ENCODE data around the gene DNAJC21. TPM values are rescaled to one million over a fixed set of nuclear protein-coding genes. Genes with fewer than 3 reads are reported as not detected.

DNAJC21 gene
- total RNA-seq, 1 experiment from 2014 or later, result 54.5 TPM

DNA sequence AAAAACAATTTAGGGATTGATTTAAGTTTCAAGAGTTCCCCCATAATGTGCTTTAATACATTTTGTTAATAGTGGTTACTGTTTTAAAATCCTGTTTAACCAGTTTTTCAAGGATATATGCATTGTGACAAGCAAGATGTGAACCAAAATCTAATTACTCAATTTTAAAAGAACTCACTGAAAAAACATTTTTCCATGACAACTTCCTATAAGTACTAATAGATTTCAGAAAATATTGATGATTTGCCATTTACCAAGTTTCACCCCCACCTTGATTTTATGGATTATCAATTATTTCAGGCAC, 4.9 kb upstream of the DNAJC21 start:
- H3K27ac ChIP-seq (ENCODE audit: low read length), result peak overlapping the region; percentile 76; the same call in 1 of the 2 replicates
- peaks cover 34% of the 10 kb centered on the region for H3K4me1 ChIP-seq (ENCODE audit: control insufficient read depth, insufficient read depth, low read length)
- in situ Hi-C loops (cut with HindIII; ENCODE audit: low pct_unique_long_range_greater_than_20kb, low sequenced_read_pairs), result no loop called here
- H3K27me3 ChIP-seq (ENCODE audit: control insufficient read depth, insufficient read depth, low read length), result no peaks in the 10 kb centered on the region
- TF ChIP-seq TCF7L2 (IDR thresholded peaks at IDR 0.05; ENCODE audit: low read depth, low read length) (no peak), POLR2AphosphoS5 (IDR thresholded peaks at IDR 0.05; ENCODE audit: low read depth, low read length) (no peak)
- TF ChIP-seq, protein P1, sequence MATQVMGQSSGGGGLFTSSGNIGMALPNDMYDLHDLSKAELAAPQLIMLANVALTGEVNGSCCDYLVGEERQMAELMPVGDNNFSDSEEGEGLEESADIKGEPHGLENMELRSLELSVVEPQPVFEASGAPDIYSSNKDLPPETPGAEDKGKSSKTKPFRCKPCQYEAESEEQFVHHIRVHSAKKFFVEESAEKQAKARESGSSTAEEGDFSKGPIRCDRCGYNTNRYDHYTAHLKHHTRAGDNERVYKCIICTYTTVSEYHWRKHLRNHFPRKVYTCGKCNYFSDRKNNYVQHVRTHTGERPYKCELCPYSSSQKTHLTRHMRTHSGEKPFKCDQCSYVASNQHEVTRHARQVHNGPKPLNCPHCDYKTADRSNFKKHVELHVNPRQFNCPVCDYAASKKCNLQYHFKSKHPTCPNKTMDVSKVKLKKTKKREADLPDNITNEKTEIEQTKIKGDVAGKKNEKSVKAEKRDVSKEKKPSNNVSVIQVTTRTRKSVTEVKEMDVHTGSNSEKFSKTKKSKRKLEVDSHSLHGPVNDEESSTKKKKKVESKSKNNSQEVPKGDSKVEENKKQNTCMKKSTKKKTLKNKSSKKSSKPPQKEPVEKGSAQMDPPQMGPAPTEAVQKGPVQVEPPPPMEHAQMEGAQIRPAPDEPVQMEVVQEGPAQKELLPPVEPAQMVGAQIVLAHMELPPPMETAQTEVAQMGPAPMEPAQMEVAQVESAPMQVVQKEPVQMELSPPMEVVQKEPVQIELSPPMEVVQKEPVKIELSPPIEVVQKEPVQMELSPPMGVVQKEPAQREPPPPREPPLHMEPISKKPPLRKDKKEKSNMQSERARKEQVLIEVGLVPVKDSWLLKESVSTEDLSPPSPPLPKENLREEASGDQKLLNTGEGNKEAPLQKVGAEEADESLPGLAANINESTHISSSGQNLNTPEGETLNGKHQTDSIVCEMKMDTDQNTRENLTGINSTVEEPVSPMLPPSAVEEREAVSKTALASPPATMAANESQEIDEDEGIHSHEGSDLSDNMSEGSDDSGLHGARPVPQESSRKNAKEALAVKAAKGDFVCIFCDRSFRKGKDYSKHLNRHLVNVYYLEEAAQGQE (IDR thresholded peaks at IDR 0.05; ENCODE audit: insufficient read depth in 1 of 2, low read depth in 2 of 2, low read length in 1 of 2), result no peak
- TF ChIP-seq, protein P2, sequence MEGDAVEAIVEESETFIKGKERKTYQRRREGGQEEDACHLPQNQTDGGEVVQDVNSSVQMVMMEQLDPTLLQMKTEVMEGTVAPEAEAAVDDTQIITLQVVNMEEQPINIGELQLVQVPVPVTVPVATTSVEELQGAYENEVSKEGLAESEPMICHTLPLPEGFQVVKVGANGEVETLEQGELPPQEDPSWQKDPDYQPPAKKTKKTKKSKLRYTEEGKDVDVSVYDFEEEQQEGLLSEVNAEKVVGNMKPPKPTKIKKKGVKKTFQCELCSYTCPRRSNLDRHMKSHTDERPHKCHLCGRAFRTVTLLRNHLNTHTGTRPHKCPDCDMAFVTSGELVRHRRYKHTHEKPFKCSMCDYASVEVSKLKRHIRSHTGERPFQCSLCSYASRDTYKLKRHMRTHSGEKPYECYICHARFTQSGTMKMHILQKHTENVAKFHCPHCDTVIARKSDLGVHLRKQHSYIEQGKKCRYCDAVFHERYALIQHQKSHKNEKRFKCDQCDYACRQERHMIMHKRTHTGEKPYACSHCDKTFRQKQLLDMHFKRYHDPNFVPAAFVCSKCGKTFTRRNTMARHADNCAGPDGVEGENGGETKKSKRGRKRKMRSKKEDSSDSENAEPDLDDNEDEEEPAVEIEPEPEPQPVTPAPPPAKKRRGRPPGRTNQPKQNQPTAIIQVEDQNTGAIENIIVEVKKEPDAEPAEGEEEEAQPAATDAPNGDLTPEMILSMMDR (IDR thresholded peaks at IDR 0.05), result no peak
- intact Hi-C loops (cut with micrococcal nuclease; ENCODE audit: unreplicated experiment), result no loop called here
- H3K36me3 ChIP-seq (ENCODE audit: control insufficient read depth, insufficient read depth, low read length), result peaks cover 57% of the 10 kb centered on the region
- CTCF ChIA-PET, result no interaction called here
- DNase-seq (ENCODE audit: low read depth, low spot score), result no peak
- POLR2A ChIA-PET, result no interaction called here
- no TSS peak for BruUV-seq (replicated peaks)
- H3K4me3 ChIP-seq (ENCODE audit: low read depth in 2 of 2, low read length in 2 of 2), result no peak overlapping the region
- ATAC-seq, result no peak
- H3K9me3 ChIP-seq (ENCODE audit: control insufficient read depth, insufficient read depth, low read depth, low read length), result no peaks in the 10 kb centered on the region

DNA sequence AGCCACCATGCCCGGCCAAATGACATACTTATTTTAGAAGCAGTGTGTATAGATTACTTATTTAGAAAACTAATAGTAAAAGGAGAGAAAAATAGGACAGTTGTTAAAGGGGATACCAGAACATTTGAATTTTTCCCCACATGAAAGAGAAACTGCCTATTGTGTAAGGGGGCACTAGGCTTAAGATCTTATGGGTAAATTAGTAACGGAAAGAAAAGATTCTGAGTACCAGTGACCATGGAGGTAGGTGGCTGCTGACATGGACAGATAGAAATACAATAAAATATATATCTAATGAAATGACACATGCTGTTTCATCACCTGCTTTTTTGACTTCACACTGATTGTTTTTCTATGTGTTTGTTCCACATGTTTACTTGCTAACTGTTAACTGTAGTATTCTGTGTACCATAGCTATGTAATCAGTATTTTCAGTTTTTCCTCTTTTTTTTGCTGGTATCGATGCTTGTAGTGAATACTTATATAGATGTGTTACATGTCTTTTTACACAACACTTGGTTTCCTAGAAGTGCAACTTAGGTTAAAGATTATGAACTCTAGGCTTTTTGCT, 3.0 kb upstream of the DNAJC21 start:
- ChIA-PET CTCF (no interaction called here), POLR2A (no interaction called here)
- intact Hi-C loops (cut with micrococcal nuclease; ENCODE audit: unreplicated experiment) (no loop called here), in situ Hi-C loops (cut with HindIII; ENCODE audit: low pct_unique_long_range_greater_than_20kb, low sequenced_read_pairs) (no loop called here)
- Histone ChIP-seq H3K27me3 (ENCODE audit: control insufficient read depth, insufficient read depth, low read length) (no peaks in the 10 kb centered on the region), H3K36me3 (ENCODE audit: control insufficient read depth, insufficient read depth, low read length) (peaks cover 46% of the 10 kb centered on the region), H3K27ac (ENCODE audit: low read length) (peak overlapping the region; percentile 1; the same call in 1 of the 2 replicates), H3K4me3 (ENCODE audit: low read depth in 2 of 2, low read length in 2 of 2) (no peak overlapping the region), H3K9me3 (ENCODE audit: control insufficient read depth, insufficient read depth, low read depth, low read length) (no peaks in the 10 kb centered on the region), H3K4me1 (ENCODE audit: control insufficient read depth, insufficient read depth, low read length) (peaks cover 41% of the 10 kb centered on the region)
- no TSS peak for BruUV-seq (replicated peaks)
- ATAC-seq (no peak), DNase-seq (ENCODE audit: low read depth, low spot score) (no peak)
- TF ChIP-seq, protein P2 (IDR thresholded peaks at IDR 0.05), result no peak

DNA sequence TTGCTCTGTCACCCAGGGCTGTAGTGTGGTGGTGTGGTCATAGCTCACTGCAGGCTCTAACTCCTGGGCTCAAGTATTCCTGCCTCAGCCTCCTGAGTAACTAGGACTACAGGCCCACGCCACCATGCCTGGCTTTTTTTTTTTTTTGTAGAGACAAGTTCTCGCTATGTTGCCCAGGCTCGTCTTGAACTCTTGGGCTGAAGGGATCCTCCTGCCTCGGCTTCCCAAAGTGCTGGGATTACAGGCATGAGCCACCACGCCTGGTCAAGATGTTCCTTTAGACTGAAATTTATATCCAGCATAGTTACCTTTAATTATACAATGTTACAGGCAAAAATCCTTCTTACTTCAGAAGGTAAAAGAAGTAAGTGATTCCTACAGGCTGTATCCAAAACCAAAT, 1.6 kb upstream of the DNAJC21 start:
- ATAC-seq (no peak), DNase-seq (ENCODE audit: low read depth, low spot score) (no peak)
- Histone ChIP-seq H3K9me3 (ENCODE audit: control insufficient read depth, insufficient read depth, low read depth, low read length) (no peaks in the 10 kb centered on the region), H3K4me1 (ENCODE audit: control insufficient read depth, insufficient read depth, low read length) (peaks cover 37% of the 10 kb centered on the region), H3K27me3 (ENCODE audit: control insufficient read depth, insufficient read depth, low read length) (no peaks in the 10 kb centered on the region), H3K27ac (ENCODE audit: low read length) (peak overlapping the region; percentile 13; the same call in 1 of the 2 replicates), H3K4me3 (ENCODE audit: low read depth in 2 of 2, low read length in 2 of 2) (no peak overlapping the region), H3K36me3 (ENCODE audit: control insufficient read depth, insufficient read depth, low read length) (peaks cover 35% of the 10 kb centered on the region)
- in situ Hi-C loops (cut with HindIII; ENCODE audit: low pct_unique_long_range_greater_than_20kb, low sequenced_read_pairs), result no loop called here
- ChIA-PET CTCF (no interaction called here), POLR2A (no interaction called here)
- TF ChIP-seq, protein P1 (IDR thresholded peaks at IDR 0.05; ENCODE audit: insufficient read depth in 1 of 2, low read depth in 2 of 2, low read length in 1 of 2), result no peak
- TF ChIP-seq SIN3A (IDR thresholded peaks at IDR 0.05; ENCODE audit: borderline replicate concordance, insufficient read depth, low read depth, low read length), result no peak
- TF ChIP-seq POLR2AphosphoS5 (IDR thresholded peaks at IDR 0.05; ENCODE audit: low read depth, low read length), result no peak
- TF ChIP-seq, protein P2 (IDR thresholded peaks at IDR 0.05), result no peak
- TF ChIP-seq TCF7L2 (IDR thresholded peaks at IDR 0.05; ENCODE audit: low read depth, low read length), result no peak
- no TSS peak for BruUV-seq (replicated peaks)
- intact Hi-C loops (cut with micrococcal nuclease; ENCODE audit: unreplicated experiment), result no loop called here
